Endodermal cell (in vitro differentiated cells): ENCODE data around the gene MAZ. TPM values are rescaled to one million over a fixed set of nuclear protein-coding genes. Genes with fewer than 3 reads are reported as not detected.

Experiments used
- DNase-seq: peaks from one replicate; pipeline ENCODE4 v3.0.0-alpha.2; 2017
- H3K27ac ChIP-seq: 2 replicates; pipeline ENCODE4 v1.5.1; 2013; ENCODE audit warnings: mild to moderate bottlenecking, low read depth, low read length, moderate library complexity
- H3K27me3 ChIP-seq: 2 replicates; pipeline ENCODE4 v1.6.1; 2013; ENCODE audit warnings: mild to moderate bottlenecking, low read length, moderate library complexity; ENCODE audit not compliant: insufficient read depth, control insufficient read depth, poor library complexity, severe bottlenecking
- H3K36me3 ChIP-seq: 2 replicates; pipeline ENCODE4 v1.7.0; 2013; ENCODE audit warnings: mild to moderate bottlenecking, low read length, moderate library complexity; ENCODE audit not compliant: control insufficient read depth, insufficient read depth
- H3K4me1 ChIP-seq: one replicate; pipeline ENCODE4 v1.7.0; 2013; ENCODE audit warnings: low read length; ENCODE audit not compliant: control insufficient read depth, insufficient read depth
- H3K4me3 ChIP-seq: 2 replicates; pipeline ENCODE4 v1.5.1; 2013; ENCODE audit warnings: mild to moderate bottlenecking, low read length, moderate library complexity
- H3K9ac ChIP-seq: 2 replicates; pipeline ENCODE4 v1.6.1; 2013; ENCODE audit warnings: mild to moderate bottlenecking, low read length, moderate library complexity; ENCODE audit not compliant: poor library complexity, severe bottlenecking; ENCODE audit errors: extremely low read depth
- H3K9me3 ChIP-seq: 2 replicates; pipeline ENCODE4 v1.6.1; 2013; ENCODE audit warnings: mild to moderate bottlenecking, low read length, moderate library complexity; ENCODE audit not compliant: control insufficient read depth
- H3K27ac Mint-ChIP-seq: 2 replicates; pipeline ENCODE4 v1.8.0; 2020; ENCODE audit warnings: mixed read lengths
- H3K27me3 Mint-ChIP-seq: 2 replicates; pipeline ENCODE4 v1.8.0; 2021; ENCODE audit warnings: mild to moderate bottlenecking, mixed read lengths; ENCODE audit not compliant: insufficient read depth
- H3K36me3 Mint-ChIP-seq: 2 replicates; pipeline ENCODE4 v1.8.0; 2020; ENCODE audit warnings: low read depth, mixed read lengths
- H3K4me1 Mint-ChIP-seq: 2 replicates; pipeline ENCODE4 v1.8.0; 2020; ENCODE audit warnings: mixed read lengths
- H3K4me3 Mint-ChIP-seq: 2 replicates; pipeline ENCODE4 v1.8.0; 2020; ENCODE audit warnings: mild to moderate bottlenecking, moderate library complexity, mixed read lengths
- H3K9me3 Mint-ChIP-seq: 2 replicates; pipeline ENCODE4 v1.8.0; 2020; ENCODE audit warnings: mild to moderate bottlenecking, mixed read lengths
- CTCF ChIP-seq: fragments of 200-600 bp; sonication (generic); conservative IDR thresholded peaks from 2 replicates; pipeline ENCODE4 v1.5.0; 2021; ENCODE audit warnings: antibody characterized with exemption, mild to moderate bottlenecking
- WGBS, 2 experiments: methylation state at CpG; one replicate each; pipeline versions ENCODE4 v1.1.5 to v1.1.7; 2013; ENCODE audit warnings: missing lambda C conversion rate in 2 of 2, mixed read lengths in 1 of 2; ENCODE audit not compliant: insufficient coverage in 1 of 2, insufficient read length in 1 of 2; 5-methylcytosine and 5-hydroxymethylcytosine counted together
- total RNA-seq, 2 donors: library from RNA; stranded (reverse); fragmentation: NEBNext Ultra II Directional in 1 of 2; extraction: Animal tissue kit (Norgen Biotek cat#: 25700) in 1 of 2; gene quantifications; 2 replicates in 1 of 2; 3 replicates in 1 of 2; pipeline ENCODE4 v1.2.1, GENCODE V29; 2021

Gene MAZ
- total RNA-seq, 2 donors from 2014 or later: 320 to 325 TPM

GRCh38 chr16:29843931-29844330 is 37.6 kb downstream of the MAZ start:
- WGBS, 2 experiments: 92% methylated on average over 5 to 8 of the region's 8 CpGs
- Mint-ChIP-seq H3K4me3 (no peak overlapping the region), H3K27me3 (no peaks in the 10 kb centered on the region)

DNA sequence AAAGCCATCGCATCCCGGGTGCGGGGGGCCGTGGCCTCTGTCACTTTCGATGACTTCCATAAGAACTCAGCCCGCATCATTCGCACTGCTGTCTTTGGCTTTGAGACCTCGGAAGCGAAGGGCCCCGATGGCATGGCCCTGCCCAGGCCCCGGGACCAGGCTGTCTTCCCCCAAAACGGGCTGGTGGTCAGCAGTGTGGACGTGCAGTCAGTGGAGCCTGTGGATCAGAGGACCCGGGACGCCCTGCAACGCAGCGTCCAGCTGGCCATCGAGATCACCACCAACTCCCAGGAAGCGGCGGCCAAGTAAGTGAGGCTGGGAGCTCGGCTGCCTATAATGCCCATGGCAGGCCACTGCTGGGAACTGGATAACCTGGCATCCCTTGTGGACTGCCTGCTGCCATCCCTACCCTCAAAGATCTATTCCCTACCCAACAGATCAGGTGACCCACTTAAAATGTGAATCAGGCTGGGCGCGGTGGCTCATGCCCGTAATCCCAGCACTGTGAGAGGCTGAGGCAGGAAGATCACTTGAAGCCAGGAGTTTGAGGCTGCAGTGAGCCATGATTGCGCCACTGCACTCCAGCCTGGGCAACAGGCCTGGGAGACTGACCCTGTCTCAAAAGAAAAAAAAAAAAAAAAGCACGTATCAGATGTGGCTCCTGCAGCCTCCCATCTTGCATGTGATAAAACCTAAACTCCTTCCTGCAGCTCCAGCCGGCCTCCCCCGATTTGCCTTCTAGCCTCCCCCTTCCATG is 38.4 kb downstream of the MAZ start:
- no peak for DNase-seq
- H3K4me3 Mint-ChIP-seq: no peak overlapping the region
- H3K27ac ChIP-seq: no peak overlapping the region
- H3K9me3 ChIP-seq: no peaks in the 10 kb centered on the region
- H3K36me3 Mint-ChIP-seq: no peaks in the 10 kb centered on the region
- no peaks in the 10 kb centered on the region for H3K27me3 ChIP-seq
- H3K27ac Mint-ChIP-seq: no peak overlapping the region
- peaks cover 4% of the 10 kb centered on the region for H3K4me1 ChIP-seq
- 92 to 95% methylated on average over 17 to 28 of the region's 28 CpGs for WGBS, 2 experiments
- H3K4me1 Mint-ChIP-seq: peaks cover 7% of the 10 kb centered on the region
- no peaks in the 10 kb centered on the region for H3K27me3 Mint-ChIP-seq
- TF ChIP-seq CTCF: no peak
- no peak overlapping the region for H3K9ac ChIP-seq
- H3K9me3 Mint-ChIP-seq: no peaks in the 10 kb centered on the region
- no peaks in the 10 kb centered on the region for H3K36me3 ChIP-seq
- H3K4me3 ChIP-seq: no peak overlapping the region

More at GRCh38 chr16:29843931-29844330, 37.6 kb downstream of the MAZ start:
- Mint-ChIP-seq H3K27ac (no peak overlapping the region), H3K9me3 (no peaks in the 10 kb centered on the region), H3K4me1 (peaks cover 2% of the 10 kb centered on the region), H3K36me3 (no peaks in the 10 kb centered on the region)
- H3K9me3 ChIP-seq: no peaks in the 10 kb centered on the region
- no peak overlapping the region for H3K9ac ChIP-seq
- H3K4me3 ChIP-seq: no peak overlapping the region
- TF ChIP-seq CTCF: no peak
- DNase-seq: no peak
- H3K4me1 ChIP-seq: no peaks in the 10 kb centered on the region
- H3K27me3 ChIP-seq: no peaks in the 10 kb centered on the region
- H3K36me3 ChIP-seq: no peaks in the 10 kb centered on the region
- no peak overlapping the region for H3K27ac ChIP-seq

- DNase-seq: no peak
- H3K4me1 ChIP-seq: peaks cover 4% of the 10 kb centered on the region
- H3K9me3 Mint-ChIP-seq: no peaks in the 10 kb centered on the region
- no peak overlapping the region for H3K9ac ChIP-seq
- H3K27me3 ChIP-seq: no peaks in the 10 kb centered on the region
- H3K27me3 Mint-ChIP-seq: no peaks in the 10 kb centered on the region
- H3K4me3 Mint-ChIP-seq: no peak overlapping the region
- no peaks in the 10 kb centered on the region for H3K36me3 Mint-ChIP-seq
- H3K9me3 ChIP-seq: no peaks in the 10 kb centered on the region
- no peak overlapping the region for H3K27ac Mint-ChIP-seq
- TF ChIP-seq CTCF: no peak
- H3K4me1 Mint-ChIP-seq: peaks cover 7% of the 10 kb centered on the region
- no peaks in the 10 kb centered on the region for H3K36me3 ChIP-seq
- WGBS, 2 experiments: 93 to 98% methylated on average over 17 to 18 of the region's 18 CpGs
- no peak overlapping the region for H3K4me3 ChIP-seq
- no peak overlapping the region for H3K27ac ChIP-seq
These were observed 39.3 kb downstream of the MAZ start for GRCh38 chr16:29845656-29846055.
